Esophagus (tissue), 2 donors: ENCODE measurements around the gene NUDT21. TPM values are rescaled to one million over a fixed set of nuclear protein-coding genes. Genes with fewer than 3 reads are reported as not detected.

Source experiments
- H3K27ac ChIP-seq, 2 donors: one replicate each; pipeline ENCODE4 v1.5.1; 2013; ENCODE audit warnings: low read depth in 2 of 2, mild to moderate bottlenecking in 2 of 2, inconsistent platforms in 1 of 2, low read length in 1 of 2, moderate library complexity in 1 of 2
- H3K27me3 ChIP-seq, 2 donors: one replicate each; pipeline ENCODE4 v1.6.1; 2013; ENCODE audit warnings: low read length in 2 of 2, control low read depth in 1 of 2, mild to moderate bottlenecking in 1 of 2; ENCODE audit not compliant: insufficient read depth in 2 of 2, control insufficient read depth in 1 of 2
- H3K36me3 ChIP-seq, 2 donors: one replicate each; pipeline ENCODE4 v1.6.1; 2013; ENCODE audit warnings: low read length in 1 of 2; ENCODE audit not compliant: control insufficient read depth in 2 of 2, insufficient read depth in 2 of 2
- H3K4me1 ChIP-seq, 2 donors: one replicate each; pipeline ENCODE4 v1.6.1; 2013; ENCODE audit warnings: low read length in 1 of 2; ENCODE audit not compliant: control insufficient read depth in 2 of 2, insufficient read depth in 2 of 2
- H3K4me3 ChIP-seq, 2 donors: one replicate each; pipeline ENCODE4 v1.5.1; 2013; ENCODE audit warnings: low read length in 2 of 2, mild to moderate bottlenecking in 2 of 2, low read depth in 1 of 2, moderate library complexity in 1 of 2
- H3K9me3 ChIP-seq, 2 donors: one replicate each; pipeline ENCODE4 v1.6.1; 2013; ENCODE audit warnings: mild to moderate bottlenecking in 2 of 2, low read depth in 1 of 2, low read length in 1 of 2, moderate library complexity in 1 of 2; ENCODE audit not compliant: control insufficient read depth in 2 of 2, insufficient read depth in 1 of 2
- WGBS, 2 donors: extraction: QIAGEN DNeasy Blood & Tissue Kit; methylation state at CpG; one replicate each; pipeline ENCODE4 v1.1.7; 2013; 5-methylcytosine and 5-hydroxymethylcytosine counted together
- polyA plus RNA-seq, 2 donors: library from polyadenylated mRNA; stranded (reverse); fragments of 200-250 nt; gene quantifications; one replicate each; pipeline ENCODE4 v1.2.3, GENCODE V29; 2013
- donor health status: healthy with polysubstance abuse.
- donor health status: Bipolar disorder and iron deficiency.

NUDT21 gene
- polyA plus RNA-seq, 2 donors = 29.5 to 40.1 TPM

DNA sequence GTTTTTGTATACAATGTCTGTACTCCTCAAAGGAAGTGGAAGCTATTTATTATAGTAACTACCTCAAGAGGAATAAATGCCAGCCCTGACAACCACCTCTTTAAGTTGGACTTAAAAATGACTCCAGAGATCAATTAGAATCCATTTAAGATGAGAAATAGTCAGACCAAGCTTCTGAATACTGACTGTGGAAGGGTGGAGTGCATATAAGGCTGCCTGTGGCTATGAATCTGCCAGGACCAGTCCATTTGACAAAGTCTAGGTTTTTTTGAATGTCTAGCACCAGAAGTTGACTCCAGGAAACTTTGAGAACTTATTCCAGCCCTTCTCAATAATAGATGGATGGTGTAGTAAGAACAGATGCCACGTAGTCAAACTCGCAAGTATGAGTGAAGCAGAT lies 15.2 kb upstream of the NUDT21 start:
- Histone ChIP-seq H3K4me3 (no peak overlapping the region), H3K27me3 (no peaks in the 10 kb centered on the region), H3K9me3 (no peaks in the 10 kb centered on the region), H3K4me1 (no peaks in the 10 kb centered on the region), H3K36me3 (peaks cover 3 to 10% of the 10 kb centered on the region in 2 donors), H3K27ac (no peak overlapping the region)
- WGBS, 2 donors = 97% methylated on average over 2 of the region's 2 CpGs

DNA sequence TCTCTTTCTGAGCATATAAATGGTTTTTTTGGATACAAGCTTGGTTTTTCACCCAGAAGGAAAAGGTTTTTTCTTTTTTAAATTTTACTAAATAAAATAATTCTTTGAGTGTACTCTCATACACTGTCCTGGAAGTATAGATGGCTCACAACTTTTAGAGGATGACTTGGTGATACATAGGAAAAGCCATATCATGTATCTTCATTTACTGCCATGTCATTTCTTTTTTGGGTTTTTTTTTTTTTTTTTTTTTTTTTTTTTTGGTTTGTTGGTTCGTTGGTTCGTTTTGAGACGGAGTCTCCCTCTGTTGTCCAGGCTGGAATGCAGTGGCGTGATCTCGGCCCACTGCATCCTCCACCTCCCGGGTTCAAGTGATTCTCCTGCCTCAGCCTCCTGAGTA lies 12.0 kb upstream of the NUDT21 start:
- peaks cover 5 to 8% of the 10 kb centered on the region in 2 donors for H3K36me3 ChIP-seq
- no peak overlapping the region for H3K4me3 ChIP-seq
- WGBS, 2 donors = 98 to 99% methylated on average over 6 of the region's 6 CpGs
- no peak overlapping the region for H3K27ac ChIP-seq
- H3K9me3 ChIP-seq = no peaks in the 10 kb centered on the region
- no peaks in the 10 kb centered on the region for H3K27me3 ChIP-seq
- no peaks in the 10 kb centered on the region for H3K4me1 ChIP-seq

DNA sequence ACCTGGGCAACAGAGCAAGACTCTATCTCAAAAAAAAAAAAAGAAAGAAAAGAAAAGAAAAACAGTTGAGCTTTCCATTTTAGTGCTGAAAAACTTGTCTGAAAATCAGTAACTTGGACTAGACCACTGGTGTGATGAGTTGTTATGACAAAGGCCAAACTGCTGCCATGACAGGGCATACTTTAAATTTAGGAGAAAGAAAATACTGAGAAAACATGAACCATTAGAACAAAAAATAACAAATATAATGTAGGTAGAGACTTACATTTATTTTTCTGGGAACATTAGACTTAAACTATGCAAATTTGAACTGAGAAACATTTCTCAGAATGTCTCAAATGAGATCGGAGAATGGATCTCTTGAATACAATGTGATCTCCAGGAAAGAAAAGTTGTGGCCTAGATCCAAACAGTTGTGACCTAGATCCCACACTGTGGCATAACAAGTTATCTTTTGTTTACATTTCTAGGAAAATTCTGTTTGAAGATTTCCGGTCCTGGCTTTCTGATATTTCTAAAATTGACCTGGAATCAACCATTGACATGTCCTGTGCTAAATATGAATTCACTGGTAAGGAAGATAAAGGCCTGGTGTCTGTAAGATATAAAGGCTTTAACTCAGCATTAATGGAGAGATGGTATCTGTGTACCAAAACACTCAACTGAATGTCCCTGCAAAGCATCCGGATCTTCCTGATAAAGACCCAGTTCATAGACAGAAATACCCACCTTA lies 11.1 kb upstream of the NUDT21 start:
- 75 to 81% methylated on average over 3 of the region's 3 CpGs for WGBS, 2 donors
- Histone ChIP-seq H3K27me3 (no peaks in the 10 kb centered on the region), H3K27ac (no peak overlapping the region), H3K9me3 (no peaks in the 10 kb centered on the region), H3K4me1 (no peaks in the 10 kb centered on the region), H3K4me3 (no peak overlapping the region), H3K36me3 (peaks cover 7 to 8% of the 10 kb centered on the region in 2 donors)

DNA sequence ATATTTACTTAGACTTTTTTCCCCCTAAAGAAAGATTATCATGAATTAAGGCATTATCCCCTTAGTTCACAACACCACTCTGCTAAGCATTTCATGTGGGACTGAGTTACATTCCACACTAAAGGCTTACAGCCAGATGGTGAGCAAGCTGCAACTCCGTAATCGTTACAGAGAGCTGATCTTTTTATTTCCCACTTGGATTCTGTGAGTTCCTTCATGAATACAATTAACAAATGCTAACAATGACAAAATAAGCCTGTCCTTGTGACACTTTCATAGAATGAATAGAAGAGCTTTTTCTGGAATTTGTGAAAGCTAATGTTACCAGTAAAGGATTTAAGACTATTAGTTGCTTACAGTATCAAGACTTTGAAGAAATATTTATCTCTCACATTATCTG lies 9.0 kb upstream of the NUDT21 start:
- no peaks in the 10 kb centered on the region for H3K4me1 ChIP-seq
- H3K36me3 ChIP-seq = peaks cover 2 to 13% of the 10 kb centered on the region in 2 donors
- WGBS, 2 donors = 76 to 79% methylated on average over 2 of the region's 2 CpGs

DNA sequence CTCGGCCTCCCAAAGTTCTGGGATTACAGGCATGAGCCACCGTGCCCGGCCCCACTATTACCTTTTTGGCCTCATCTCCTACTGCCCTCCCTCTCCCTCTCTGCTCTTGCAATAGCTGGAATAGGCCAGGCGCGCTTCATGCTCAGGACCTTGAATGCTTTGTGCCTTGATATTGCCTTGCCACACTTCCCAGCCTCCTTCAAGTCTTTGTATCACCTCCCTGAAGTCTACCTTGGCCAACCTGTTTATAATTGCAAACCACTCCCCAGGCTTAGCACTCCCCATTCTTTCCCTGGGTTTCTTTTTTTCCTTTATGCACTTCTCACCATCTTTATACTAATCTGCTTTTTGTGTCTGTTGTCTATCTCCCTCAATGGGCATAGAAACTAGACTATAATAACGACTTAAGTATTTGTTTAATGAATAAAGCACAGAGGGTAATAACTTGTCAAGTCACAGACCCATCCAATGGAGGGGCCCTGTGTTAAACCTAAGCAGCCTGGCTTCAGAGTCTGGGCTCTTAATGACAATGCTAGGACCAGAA lies 6.9 kb upstream of the NUDT21 start:
- Histone ChIP-seq H3K4me3 (no peak overlapping the region), H3K27ac (peak overlapping the region; percentile 15 to 55), H3K4me1 (no peaks in the 10 kb centered on the region), H3K36me3 (peaks cover 7 to 11% of the 10 kb centered on the region in 2 donors), H3K27me3 (no peaks in the 10 kb centered on the region), H3K9me3 (no peaks in the 10 kb centered on the region)
- 75 to 81% methylated on average over 6 of the region's 6 CpGs for WGBS, 2 donors

More for the DNA sequence above, 9.0 kb upstream of the NUDT21 start:
- Histone ChIP-seq H3K4me3 (no peak overlapping the region), H3K9me3 (no peaks in the 10 kb centered on the region), H3K27me3 (no peaks in the 10 kb centered on the region), H3K27ac (no peak overlapping the region)

DNA sequence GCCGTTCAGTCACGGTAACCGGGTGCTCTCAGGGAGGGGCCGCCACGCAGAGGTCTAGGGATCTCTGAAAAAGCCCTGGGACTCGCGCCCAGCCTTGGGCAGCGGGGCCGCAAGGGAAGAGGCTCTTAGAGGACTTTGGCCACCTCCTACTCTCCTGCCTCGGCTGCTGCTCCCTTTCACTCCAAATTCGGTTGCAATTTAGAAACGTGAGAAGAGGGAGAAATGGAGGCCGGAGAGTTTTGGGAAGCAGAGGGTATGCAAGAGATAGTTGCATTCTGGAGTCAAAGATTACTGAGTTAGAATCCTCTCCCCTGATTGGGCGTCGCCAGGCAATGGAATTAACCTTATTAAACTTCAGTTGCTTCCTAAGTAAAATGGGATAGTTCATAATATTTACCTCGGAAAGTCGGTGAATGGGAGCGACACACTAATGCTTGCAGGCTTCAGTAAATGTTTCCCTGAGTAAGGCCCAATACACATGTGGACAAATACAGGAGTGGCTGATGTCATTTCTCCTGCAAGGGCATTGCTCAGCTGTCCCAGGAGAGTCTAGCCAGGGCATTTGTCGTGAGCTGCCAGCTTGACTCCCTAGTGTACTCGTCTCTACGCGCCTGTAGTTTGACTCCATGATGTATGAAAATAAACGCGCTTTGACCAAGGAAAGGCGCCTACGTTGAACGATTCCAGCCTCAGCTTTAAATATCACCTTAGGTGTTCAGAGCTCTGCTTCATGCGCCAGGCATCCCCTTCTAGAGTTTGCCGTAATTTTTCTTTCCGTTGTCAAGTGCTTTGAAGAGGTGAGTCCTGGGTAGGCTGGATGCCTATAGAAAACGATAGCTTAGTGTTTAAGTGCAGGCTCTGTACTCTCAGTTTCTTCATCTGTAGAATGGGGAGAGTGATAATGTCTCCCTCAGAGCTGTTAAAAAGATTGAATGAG lies 889 bp upstream of the NUDT21 start:
- Histone ChIP-seq H3K27ac (peak overlapping the region; percentile 85 to 95), H3K4me1 (peaks cover 2 to 7% of the 10 kb centered on the region in 2 donors), H3K9me3 (no peaks in the 10 kb centered on the region), H3K4me3 (peak overlapping the region; percentile 94 to 98), H3K27me3 (no peaks in the 10 kb centered on the region), H3K36me3 (peaks cover 5 to 6% of the 10 kb centered on the region in 2 donors)
- 5 to 6% methylated on average over 31 of the region's 31 CpGs for WGBS, 2 donors

DNA sequence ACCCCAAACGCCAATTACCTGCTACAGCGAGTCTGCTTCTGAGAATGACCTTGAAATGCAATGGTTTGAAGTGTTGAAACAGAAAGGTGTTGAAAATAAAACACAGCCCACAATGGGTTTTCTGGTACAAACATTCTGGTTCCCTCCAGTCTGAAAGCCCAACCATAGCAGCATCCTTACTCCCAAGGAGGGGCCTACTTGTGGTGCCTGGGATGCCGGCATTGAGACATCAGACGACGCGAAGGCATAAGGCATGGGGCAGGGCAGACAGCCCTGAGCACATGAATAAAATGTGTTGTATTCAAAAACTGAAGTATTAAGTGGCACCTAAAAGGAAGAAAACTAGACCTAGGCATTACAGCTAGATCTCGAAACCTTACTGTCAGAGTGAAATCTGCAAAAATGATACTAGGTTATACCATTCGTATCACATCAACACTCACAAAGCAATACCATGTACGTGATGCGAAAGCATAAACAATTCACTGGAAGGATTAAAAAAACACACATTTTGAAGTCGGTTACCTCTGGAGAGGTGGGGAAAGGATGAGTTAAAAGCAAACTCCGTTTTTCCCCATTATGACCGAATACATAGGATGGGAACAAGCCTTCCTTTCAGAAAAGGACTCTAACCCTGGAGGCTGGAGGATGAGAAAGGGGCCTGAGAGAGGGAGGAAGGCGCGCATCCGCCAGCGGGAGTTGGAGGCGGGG lies 702 bp downstream of the NUDT21 start:
- 5 to 6% methylated on average over 18 of the region's 18 CpGs for WGBS, 2 donors
- Histone ChIP-seq H3K4me1 (peaks cover 2 to 7% of the 10 kb centered on the region in 2 donors), H3K27ac (peak overlapping the region; percentile 86 to 91), H3K4me3 (peak overlapping the region; percentile 94 to 98), H3K9me3 (no peaks in the 10 kb centered on the region), H3K36me3 (peaks cover 0 to 7% of the 10 kb centered on the region in 2 donors), H3K27me3 (no peaks in the 10 kb centered on the region)

DNA sequence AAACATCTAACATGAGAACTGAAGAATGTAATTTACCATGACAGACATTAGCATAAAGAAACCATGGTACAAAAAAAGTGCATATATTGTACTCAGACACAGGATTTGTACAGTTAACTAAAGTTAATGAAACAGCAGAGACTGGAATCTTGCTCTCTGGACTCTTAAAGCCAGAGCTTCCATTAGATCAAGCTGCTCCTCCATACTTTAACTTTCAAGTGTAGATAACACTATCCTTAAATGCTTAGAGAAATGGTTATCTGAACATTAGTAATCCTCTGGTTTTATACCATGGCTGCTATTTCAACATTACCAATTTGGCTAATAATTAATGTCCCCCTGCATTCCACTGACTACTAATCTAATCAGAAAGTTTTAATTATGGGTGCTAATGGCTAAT lies 3.1 kb downstream of the NUDT21 start:
- Histone ChIP-seq H3K4me3 (no peak overlapping the region), H3K27ac (no peak overlapping the region)

DNA sequence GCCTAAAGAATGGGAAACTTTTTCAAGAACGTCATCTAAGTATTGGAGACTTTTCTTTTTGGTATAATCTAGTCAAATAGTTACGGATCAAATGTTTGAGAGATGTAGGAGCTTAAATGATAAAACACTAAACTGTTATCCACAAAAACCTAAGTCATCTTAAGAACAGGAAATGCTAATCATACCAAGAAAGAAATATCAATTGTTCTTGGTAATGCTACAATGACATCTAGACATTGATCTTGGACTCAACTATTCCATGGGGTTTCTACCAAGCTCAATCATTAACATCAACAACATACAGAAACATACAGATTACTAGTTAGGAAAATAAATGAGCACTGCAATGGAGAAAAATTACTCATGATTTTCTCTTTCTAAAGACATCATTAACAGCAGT lies 3.8 kb downstream of the NUDT21 start:
- H3K27me3 ChIP-seq = no peaks in the 10 kb centered on the region
- peaks cover 2 to 4% of the 10 kb centered on the region in 2 donors for H3K4me1 ChIP-seq
- WGBS, 2 donors = 61 to 75% methylated on average over 2 of the region's 2 CpGs
- H3K4me3 ChIP-seq = no peak overlapping the region
- no peaks in the 10 kb centered on the region for H3K9me3 ChIP-seq
- H3K27ac ChIP-seq = no peak overlapping the region
- H3K36me3 ChIP-seq = peaks cover 0 to 2% of the 10 kb centered on the region in 2 donors

More for the DNA sequence above, 3.1 kb downstream of the NUDT21 start:
- Histone ChIP-seq H3K4me1 (peaks cover 2 to 7% of the 10 kb centered on the region in 2 donors), H3K9me3 (no peaks in the 10 kb centered on the region), H3K36me3 (peaks cover 0 to 2% of the 10 kb centered on the region in 2 donors), H3K27me3 (no peaks in the 10 kb centered on the region)
